ENCODE measurements around the gene FGFBP1. TPM values are rescaled to one million over a fixed set of nuclear protein-coding genes. Genes with fewer than 3 reads are reported as not detected.
A peak's percentile ranks its signal among the peaks of the same experiment; 100 is the strongest.
"Not testable (repeated sequence)": the region's sequence is repeated elsewhere in the genome, so short reads cannot be mapped to it uniquely, and the experiment has no call there.

Gene FGFBP1
- total RNA-seq, 2 donors from 2014 or later = 39.1 to 62.3 TPM

DNA sequence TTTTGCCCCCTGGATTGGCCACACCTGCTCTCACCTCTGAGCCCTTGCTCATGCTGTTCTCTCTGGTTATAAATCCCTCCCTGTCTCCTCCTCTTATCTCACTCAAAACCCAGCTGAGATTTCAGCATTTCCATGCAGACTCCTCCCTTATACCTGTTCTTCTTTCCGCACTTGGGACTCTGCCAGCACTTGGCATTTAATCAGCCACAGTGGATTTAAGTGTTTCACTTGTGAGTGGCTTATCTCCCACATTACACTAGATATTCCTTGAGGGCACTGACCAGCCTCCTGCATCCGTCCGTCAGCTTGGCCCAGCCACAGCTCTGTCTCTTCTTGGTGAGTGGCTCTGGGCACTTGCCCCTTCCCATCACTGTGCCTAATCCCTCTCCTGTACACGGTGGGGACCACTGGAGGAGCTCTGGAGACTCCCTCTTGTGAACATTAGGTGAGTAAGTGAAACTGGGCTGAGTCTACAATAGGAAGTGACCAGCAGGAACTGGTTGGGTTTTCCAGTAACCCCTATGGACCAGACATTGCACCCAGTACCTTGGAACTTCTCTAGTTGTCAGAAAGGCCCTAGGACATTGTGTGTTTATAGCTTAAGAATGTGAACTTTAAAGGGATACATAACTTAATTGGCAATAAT lies 19.9 kb downstream of the FGFBP1 start:
- Histone ChIP-seq H3K36me3 (no peaks in the 10 kb centered on the region), H3K4me1 (no peaks in the 10 kb centered on the region), H3K9ac (ENCODE audit: low read depth in 2 of 2, low read length in 2 of 2) (no peak overlapping the region), H3K27me3 (no peaks in the 10 kb centered on the region), H3K9me3 (no peaks in the 10 kb centered on the region), H3K27ac (peak overlapping the region; percentile 42), H3K4me3 (no peak overlapping the region)
- peak; percentile 76 for DNase-seq
- TF ChIP-seq, protein P1, sequence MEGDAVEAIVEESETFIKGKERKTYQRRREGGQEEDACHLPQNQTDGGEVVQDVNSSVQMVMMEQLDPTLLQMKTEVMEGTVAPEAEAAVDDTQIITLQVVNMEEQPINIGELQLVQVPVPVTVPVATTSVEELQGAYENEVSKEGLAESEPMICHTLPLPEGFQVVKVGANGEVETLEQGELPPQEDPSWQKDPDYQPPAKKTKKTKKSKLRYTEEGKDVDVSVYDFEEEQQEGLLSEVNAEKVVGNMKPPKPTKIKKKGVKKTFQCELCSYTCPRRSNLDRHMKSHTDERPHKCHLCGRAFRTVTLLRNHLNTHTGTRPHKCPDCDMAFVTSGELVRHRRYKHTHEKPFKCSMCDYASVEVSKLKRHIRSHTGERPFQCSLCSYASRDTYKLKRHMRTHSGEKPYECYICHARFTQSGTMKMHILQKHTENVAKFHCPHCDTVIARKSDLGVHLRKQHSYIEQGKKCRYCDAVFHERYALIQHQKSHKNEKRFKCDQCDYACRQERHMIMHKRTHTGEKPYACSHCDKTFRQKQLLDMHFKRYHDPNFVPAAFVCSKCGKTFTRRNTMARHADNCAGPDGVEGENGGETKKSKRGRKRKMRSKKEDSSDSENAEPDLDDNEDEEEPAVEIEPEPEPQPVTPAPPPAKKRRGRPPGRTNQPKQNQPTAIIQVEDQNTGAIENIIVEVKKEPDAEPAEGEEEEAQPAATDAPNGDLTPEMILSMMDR (IDR thresholded peaks at IDR 0.05) = no peak
- intact Hi-C loops (cut with DNase I) = no loop called here

GRCh38 chr4:15917297-15917696 lies 21.2 kb downstream of the FGFBP1 start:
- intact Hi-C loops (cut with DNase I) = no loop called here
- Histone ChIP-seq H3K4me3 (no peak overlapping the region), H3K27me3 (no peaks in the 10 kb centered on the region), H3K9me3 (no peaks in the 10 kb centered on the region), H3K27ac (no peak overlapping the region), H3K9ac (ENCODE audit: low read depth in 2 of 2, low read length in 2 of 2) (no peak overlapping the region), H3K36me3 (no peaks in the 10 kb centered on the region), H3K4me1 (no peaks in the 10 kb centered on the region)
- TF ChIP-seq, protein P1 (IDR thresholded peaks at IDR 0.05) = no peak
- DNase-seq = no peak

- H3K27me3 ChIP-seq; DNase-seq; H3K27ac ChIP-seq; H3K9ac ChIP-seq (ENCODE audit: low read depth in 2 of 2, low read length in 2 of 2); H3K4me1 ChIP-seq; H3K36me3 ChIP-seq; H3K9me3 ChIP-seq; intact Hi-C loops (cut with DNase I); H3K4me3 ChIP-seq: not testable (repeated sequence)
These were observed 22.2 kb downstream of the FGFBP1 start for GRCh38 chr4:15916358-15916757.

DNA sequence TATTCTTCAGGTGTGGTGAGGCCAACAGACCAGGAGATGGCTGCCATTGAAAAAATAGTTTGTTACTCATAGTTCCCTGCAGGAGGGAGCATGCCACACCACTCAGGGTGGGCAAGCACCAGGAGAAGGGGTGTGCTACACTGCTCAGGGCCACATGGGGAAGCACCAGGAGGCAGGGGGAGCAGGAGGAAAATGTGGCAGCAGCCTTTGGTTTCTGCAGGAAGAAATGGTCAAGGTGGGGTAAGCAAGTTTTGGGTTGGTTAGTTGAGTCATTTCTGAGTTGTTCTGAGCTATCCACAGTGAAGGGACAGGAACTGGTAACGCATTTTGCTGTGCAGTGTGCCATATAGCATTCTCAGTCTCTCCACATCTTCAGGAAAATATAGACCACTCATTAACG lies 23.8 kb downstream of the FGFBP1 start:
- H3K9me3 ChIP-seq = no peaks in the 10 kb centered on the region
- H3K36me3 ChIP-seq = no peaks in the 10 kb centered on the region
- intact Hi-C loops (cut with DNase I) = no loop called here
- no peaks in the 10 kb centered on the region for H3K27me3 ChIP-seq
- no peak overlapping the region for H3K4me3 ChIP-seq
- TF ChIP-seq, protein P1 (IDR thresholded peaks at IDR 0.05) = no peak
- DNase-seq = no peak
- H3K9ac ChIP-seq (ENCODE audit: low read depth in 2 of 2, low read length in 2 of 2) = no peak overlapping the region
- no peaks in the 10 kb centered on the region for H3K4me1 ChIP-seq
- no peak overlapping the region for H3K27ac ChIP-seq

DNA sequence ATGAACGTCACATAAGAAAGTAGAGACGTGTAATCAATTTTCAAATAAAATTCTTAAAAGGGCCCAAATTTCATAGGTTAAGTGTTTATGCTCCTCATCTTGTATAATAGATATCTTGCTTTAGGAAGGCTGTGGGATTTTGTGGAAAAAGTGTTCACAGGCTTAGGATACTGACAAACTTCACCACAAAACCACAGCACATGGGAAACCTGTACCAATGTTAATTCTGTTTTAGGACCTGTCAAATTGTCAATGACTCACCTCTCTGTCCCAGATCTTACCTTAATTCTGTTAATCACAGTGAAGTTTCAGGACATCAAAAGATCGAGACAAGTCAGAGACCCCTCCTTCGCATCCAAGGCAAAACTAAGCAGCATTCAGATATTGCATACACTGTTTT lies 24.2 kb downstream of the FGFBP1 start:
- Histone ChIP-seq H3K4me1 (no peaks in the 10 kb centered on the region), H3K4me3 (no peak overlapping the region), H3K9me3 (no peaks in the 10 kb centered on the region), H3K27me3 (no peaks in the 10 kb centered on the region), H3K36me3 (no peaks in the 10 kb centered on the region), H3K9ac (ENCODE audit: low read depth in 2 of 2, low read length in 2 of 2) (no peak overlapping the region), H3K27ac (no peak overlapping the region)
- intact Hi-C loops (cut with DNase I) = no loop called here
- DNase-seq = no peak
- TF ChIP-seq, protein P1 (IDR thresholded peaks at IDR 0.05) = no peak

- H3K4me1 ChIP-seq = no peaks in the 10 kb centered on the region
- DNase-seq = no peak
- intact Hi-C loops (cut with DNase I) = no loop called here
- no peaks in the 10 kb centered on the region for H3K36me3 ChIP-seq
- H3K9ac ChIP-seq (ENCODE audit: low read depth in 2 of 2, low read length in 2 of 2) = no peak overlapping the region
- TF ChIP-seq, protein P1 (IDR thresholded peaks at IDR 0.05) = no peak
- no peaks in the 10 kb centered on the region for H3K27me3 ChIP-seq
- H3K27ac ChIP-seq = no peak overlapping the region
- no peak overlapping the region for H3K4me3 ChIP-seq
- no peaks in the 10 kb centered on the region for H3K9me3 ChIP-seq
These were observed 24.9 kb downstream of the FGFBP1 start for GRCh38 chr4:15913631-15913970.

All from colonic mucosa (tissue), 4 donors.